Measurements from ENCODE around the gene RAD51D.
A peak's percentile ranks its signal among the peaks of the same experiment; 100 is the strongest.
"Not testable (repeated sequence)": the region's sequence is repeated elsewhere in the genome, so short reads cannot be mapped to it uniquely, and the experiment has no call there.

RAD51D gene

GRCh38 chr17:35052241-35052610 is 67.4 kb downstream of the RAD51D start:
- Mint-ChIP-seq H3K4me3 (peak overlapping the region; percentile 5), H3K4me1 (ENCODE audit: low read depth) (peaks cover 71% of the 10 kb centered on the region), H3K9me3 (no peaks in the 10 kb centered on the region), H3K36me3 (ENCODE audit: low read depth) (peaks cover 4% of the 10 kb centered on the region), H3K27me3 (no peaks in the 10 kb centered on the region), H3K27ac (peak overlapping the region; percentile 77)
- DNase-seq: no peak

GRCh38 chr17:35051579-35052240 is 68.0 kb downstream of the RAD51D start:
- Mint-ChIP-seq H3K27me3 (no peaks in the 10 kb centered on the region), H3K4me3 (peak overlapping the region; percentile 5), H3K4me1 (ENCODE audit: low read depth) (peaks cover 75% of the 10 kb centered on the region), H3K27ac (peak overlapping the region; percentile 77), H3K36me3 (ENCODE audit: low read depth) (peaks cover 4% of the 10 kb centered on the region), H3K9me3 (no peaks in the 10 kb centered on the region)
- no peak for DNase-seq

- peak overlapping the region; percentile 5 for H3K4me3 Mint-ChIP-seq
- no peaks in the 10 kb centered on the region for H3K9me3 Mint-ChIP-seq
- H3K4me1 Mint-ChIP-seq (ENCODE audit: low read depth): peaks cover 78% of the 10 kb centered on the region
- H3K27ac Mint-ChIP-seq: peak overlapping the region; percentile 77
- no peak for DNase-seq
- peaks cover 4% of the 10 kb centered on the region for H3K36me3 Mint-ChIP-seq (ENCODE audit: low read depth)
- no peaks in the 10 kb centered on the region for H3K27me3 Mint-ChIP-seq
Measured at GRCh38 chr17:35051183-35051578, 68.5 kb downstream of the RAD51D start.

- DNase-seq: no peak
- H3K4me3 Mint-ChIP-seq: no peak overlapping the region
- peaks cover 4% of the 10 kb centered on the region for H3K36me3 Mint-ChIP-seq (ENCODE audit: low read depth)
Measured at GRCh38 chr17:35050170-35050569, 69.5 kb downstream of the RAD51D start.

GRCh38 chr17:35048685-35049379 is 70.8 kb downstream of the RAD51D start:
- no peaks in the 10 kb centered on the region for H3K9me3 Mint-ChIP-seq
- DNase-seq: no peak
- peak overlapping the region; percentile 50 for H3K27ac Mint-ChIP-seq
- H3K4me1 Mint-ChIP-seq (ENCODE audit: low read depth): peaks cover 83% of the 10 kb centered on the region
- no peaks in the 10 kb centered on the region for H3K27me3 Mint-ChIP-seq
- peaks cover 4% of the 10 kb centered on the region for H3K36me3 Mint-ChIP-seq (ENCODE audit: low read depth)
- peak overlapping the region; percentile 0 for H3K4me3 Mint-ChIP-seq

More at GRCh38 chr17:35050170-35050569, 69.5 kb downstream of the RAD51D start:
- peaks cover 82% of the 10 kb centered on the region for H3K4me1 Mint-ChIP-seq (ENCODE audit: low read depth)
- no peaks in the 10 kb centered on the region for H3K9me3 Mint-ChIP-seq
- H3K27ac Mint-ChIP-seq: peak overlapping the region; percentile 64
- no peaks in the 10 kb centered on the region for H3K27me3 Mint-ChIP-seq

- Mint-ChIP-seq H3K4me3 (peak overlapping the region; percentile 75), H3K27me3 (no peaks in the 10 kb centered on the region), H3K9me3 (no peaks in the 10 kb centered on the region), H3K36me3 (ENCODE audit: low read depth) (peaks cover 6% of the 10 kb centered on the region), H3K27ac (peak overlapping the region; percentile 97), H3K4me1 (ENCODE audit: low read depth) (peaks cover 78% of the 10 kb centered on the region)
- peak; percentile 45 for DNase-seq
Measured at GRCh38 chr17:35046740-35047283, 72.8 kb downstream of the RAD51D start.

GRCh38 chr17:35046245-35046644 is 73.4 kb downstream of the RAD51D start:
- Mint-ChIP-seq H3K36me3 (ENCODE audit: low read depth) (peaks cover 9% of the 10 kb centered on the region), H3K4me3 (peak overlapping the region; percentile 75), H3K4me1 (ENCODE audit: low read depth) (peaks cover 75% of the 10 kb centered on the region), H3K27me3 (no peaks in the 10 kb centered on the region), H3K9me3 (no peaks in the 10 kb centered on the region), H3K27ac (peak overlapping the region; percentile 97)
- no peak for DNase-seq

- not testable (repeated sequence) for H3K27me3 Mint-ChIP-seq, DNase-seq, H3K9me3 Mint-ChIP-seq
- Mint-ChIP-seq H3K36me3 (ENCODE audit: low read depth) (peaks cover 13% of the 10 kb centered on the region), H3K4me1 (ENCODE audit: low read depth) (peaks cover 75% of the 10 kb centered on the region), H3K27ac (peak overlapping the region; percentile 97), H3K4me3 (peak overlapping the region; percentile 75)
Measured at GRCh38 chr17:35045458-35045979, 74.1 kb downstream of the RAD51D start.

- H3K4me3 Mint-ChIP-seq: no peak overlapping the region
- H3K4me1 Mint-ChIP-seq (ENCODE audit: low read depth): peaks cover 68% of the 10 kb centered on the region
- DNase-seq: no peak
- no peaks in the 10 kb centered on the region for H3K27me3 Mint-ChIP-seq
- no peaks in the 10 kb centered on the region for H3K9me3 Mint-ChIP-seq
- H3K27ac Mint-ChIP-seq: peak overlapping the region; percentile 97
- peaks cover 12% of the 10 kb centered on the region for H3K36me3 Mint-ChIP-seq (ENCODE audit: low read depth)
Measured at GRCh38 chr17:35044181-35044580, 75.5 kb downstream of the RAD51D start.
